ENCODE measurements around the gene MYO1D. TPM values are rescaled to one million over a fixed set of nuclear protein-coding genes. Genes with fewer than 3 reads are reported as not detected.
"Not testable (repeated sequence)": the region's sequence is repeated elsewhere in the genome, so short reads cannot be mapped to it uniquely, and the experiment has no call there.

The MYO1D gene
- polyA plus RNA-seq, 4 donors = 10.3 to 30.6 (median 27.6) TPM

DNA sequence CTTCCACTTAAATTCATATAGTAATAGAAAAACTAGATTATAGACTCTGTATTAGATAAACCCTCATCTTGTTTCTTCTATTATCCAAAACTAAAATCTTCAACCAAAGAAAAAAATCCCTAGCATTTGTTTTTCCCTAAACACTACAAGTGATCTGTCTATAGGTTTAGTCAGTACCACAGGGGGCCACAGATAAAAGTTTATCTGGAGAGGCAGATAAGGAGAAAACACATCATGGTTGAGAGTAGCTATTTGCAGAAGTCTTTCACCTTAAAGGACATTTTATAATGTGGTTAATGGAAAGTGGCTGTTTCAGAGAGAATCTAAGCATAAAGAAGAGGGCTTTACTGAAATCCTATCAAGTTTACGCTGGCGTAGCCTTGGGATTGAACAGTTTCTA lies 230.0 kb downstream of the MYO1D start:
- no peak for DNase-seq (ENCODE audit: low read depth in 4 of 4, low spot score in 3 of 4)

DNA sequence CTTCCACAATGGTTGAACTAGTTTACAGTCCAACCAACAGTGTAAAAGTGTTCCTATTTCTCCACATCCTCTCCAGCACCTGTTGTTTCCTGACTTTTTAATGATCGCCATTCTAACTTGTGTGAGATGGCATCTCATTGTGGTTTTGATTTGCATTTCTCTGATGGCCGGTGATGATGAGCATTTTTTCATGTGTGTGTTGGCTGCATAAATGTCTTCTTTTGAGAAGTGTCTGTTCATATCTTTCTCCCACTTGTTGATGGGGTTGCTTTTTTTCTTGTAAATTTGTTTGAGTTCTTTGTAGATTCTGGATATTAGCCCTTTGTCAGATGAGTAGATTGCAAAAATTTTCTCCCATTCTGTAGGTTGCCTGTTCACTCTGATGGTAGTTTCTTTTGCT lies 235.4 kb downstream of the MYO1D start:
- DNase-seq (ENCODE audit: low read depth in 4 of 4, low spot score in 3 of 4) = not testable (repeated sequence)

DNA sequence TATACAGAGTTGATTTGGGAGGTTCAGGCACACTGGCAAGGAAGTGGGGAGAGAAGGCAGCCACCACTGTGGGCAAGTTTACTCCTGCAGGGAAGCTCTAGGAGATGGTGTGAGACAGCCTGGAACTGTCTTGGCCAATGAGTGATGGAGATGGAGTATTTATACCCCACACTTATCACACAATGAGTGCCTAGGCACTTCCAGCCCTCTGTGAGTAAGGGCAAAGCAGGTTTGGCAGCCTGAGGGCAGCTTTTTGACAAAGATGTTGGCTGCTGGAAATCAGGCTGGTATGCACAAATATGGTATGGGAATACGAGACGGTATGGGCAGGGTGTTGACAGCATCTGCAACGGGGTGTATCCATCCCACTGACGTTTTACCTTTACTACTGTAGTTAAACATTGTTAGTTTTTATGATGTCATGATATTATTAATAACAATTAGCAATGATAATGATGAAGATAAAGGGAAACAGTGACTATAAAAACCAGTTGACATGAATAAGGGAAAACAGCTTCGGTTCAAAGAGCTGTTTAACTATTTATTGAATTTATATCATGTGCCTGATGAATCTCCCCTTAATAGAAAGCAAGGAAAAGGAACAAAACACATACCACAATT lies 240.2 kb downstream of the MYO1D start:
- DNase-seq (ENCODE audit: low read depth in 4 of 4, low spot score in 3 of 4) = no peak

DNA sequence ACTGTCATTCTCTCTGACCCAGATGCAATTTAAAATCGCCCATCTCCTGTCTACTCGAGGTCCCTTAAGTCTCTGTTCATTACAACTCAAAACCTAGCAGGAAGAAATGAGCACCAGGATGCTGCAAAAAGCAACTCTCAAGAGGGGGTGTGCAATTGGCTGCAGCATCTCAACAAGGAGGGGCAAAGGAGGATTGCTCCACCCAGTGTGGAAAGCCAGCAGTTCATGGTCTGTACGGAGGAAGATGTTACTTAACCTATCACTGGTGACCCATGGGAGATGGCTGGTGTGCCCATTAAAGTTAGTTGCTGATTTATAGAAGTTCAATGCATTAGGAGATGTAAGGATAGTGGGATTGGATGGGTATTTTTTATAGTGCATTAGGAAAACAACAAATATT lies 242.8 kb downstream of the MYO1D start:
- DNase-seq (ENCODE audit: low read depth in 4 of 4, low spot score in 3 of 4) = no peak

DNA sequence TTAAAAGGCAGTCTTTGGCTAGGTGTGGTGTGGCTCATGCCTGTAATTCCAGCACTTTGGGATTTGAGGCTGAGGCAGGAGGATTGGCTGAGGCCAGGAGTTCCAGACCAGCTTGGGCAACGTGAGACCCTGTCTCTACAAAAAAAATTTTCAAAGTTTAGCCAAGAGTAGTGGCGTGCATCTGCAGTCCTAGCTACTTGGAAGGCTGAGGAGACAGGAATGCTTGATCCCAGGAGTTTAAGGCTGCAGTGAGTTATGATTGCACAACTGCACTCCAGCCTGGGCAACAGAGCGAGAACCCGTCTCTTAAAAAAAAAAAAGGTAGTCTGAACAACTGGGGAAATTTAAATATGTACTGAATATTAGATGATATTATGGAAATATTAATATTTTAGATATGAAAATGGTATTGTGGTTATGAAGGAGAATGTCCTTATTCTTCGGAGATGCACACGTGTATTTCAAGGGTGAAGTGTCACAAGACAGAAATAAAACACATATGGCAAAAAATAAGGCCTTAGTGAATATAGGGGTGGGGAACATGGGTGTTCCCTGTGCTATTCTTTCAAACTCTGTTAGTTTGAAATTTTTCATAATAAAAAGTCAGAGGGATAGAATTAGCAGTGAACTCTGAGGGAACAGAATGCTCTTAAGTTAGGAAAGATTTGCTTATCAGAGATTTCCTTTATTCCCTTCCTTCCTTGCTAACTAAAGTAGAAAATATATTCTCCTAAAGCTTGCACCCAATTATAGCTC lies 245.4 kb downstream of the MYO1D start:
- no peak for DNase-seq (ENCODE audit: low read depth in 4 of 4, low spot score in 3 of 4)

DNA sequence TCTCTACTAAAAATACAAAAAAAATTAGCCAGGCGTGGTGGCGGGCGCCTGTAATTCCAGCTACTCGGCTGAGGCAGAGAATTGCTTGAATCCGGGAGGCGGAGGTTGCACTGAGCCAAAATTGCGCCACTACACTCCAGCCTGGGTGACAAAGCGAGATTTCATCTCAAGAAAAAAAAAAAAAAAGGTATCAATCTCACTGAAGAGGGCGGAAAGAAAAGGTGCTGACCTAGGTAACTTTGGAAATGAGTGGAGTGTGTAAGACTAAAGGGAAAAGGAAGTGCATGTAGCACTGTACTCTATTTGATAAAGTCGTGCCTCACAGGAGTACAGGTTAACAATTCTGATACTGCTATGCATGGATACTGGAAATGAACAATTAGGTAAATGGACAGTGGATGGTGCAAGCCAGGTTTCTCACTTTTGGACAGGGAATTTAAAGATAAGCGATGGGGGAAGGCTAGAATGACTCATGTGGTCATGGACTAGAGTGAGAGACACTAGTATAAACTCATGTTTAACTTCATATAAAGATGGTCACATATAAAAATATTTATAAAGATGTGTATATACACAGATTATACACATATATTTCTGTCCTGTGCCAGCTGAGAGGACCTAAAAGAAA lies 247.2 kb downstream of the MYO1D start:
- DNase-seq (ENCODE audit: low read depth in 4 of 4, low spot score in 3 of 4) = no peak

DNA sequence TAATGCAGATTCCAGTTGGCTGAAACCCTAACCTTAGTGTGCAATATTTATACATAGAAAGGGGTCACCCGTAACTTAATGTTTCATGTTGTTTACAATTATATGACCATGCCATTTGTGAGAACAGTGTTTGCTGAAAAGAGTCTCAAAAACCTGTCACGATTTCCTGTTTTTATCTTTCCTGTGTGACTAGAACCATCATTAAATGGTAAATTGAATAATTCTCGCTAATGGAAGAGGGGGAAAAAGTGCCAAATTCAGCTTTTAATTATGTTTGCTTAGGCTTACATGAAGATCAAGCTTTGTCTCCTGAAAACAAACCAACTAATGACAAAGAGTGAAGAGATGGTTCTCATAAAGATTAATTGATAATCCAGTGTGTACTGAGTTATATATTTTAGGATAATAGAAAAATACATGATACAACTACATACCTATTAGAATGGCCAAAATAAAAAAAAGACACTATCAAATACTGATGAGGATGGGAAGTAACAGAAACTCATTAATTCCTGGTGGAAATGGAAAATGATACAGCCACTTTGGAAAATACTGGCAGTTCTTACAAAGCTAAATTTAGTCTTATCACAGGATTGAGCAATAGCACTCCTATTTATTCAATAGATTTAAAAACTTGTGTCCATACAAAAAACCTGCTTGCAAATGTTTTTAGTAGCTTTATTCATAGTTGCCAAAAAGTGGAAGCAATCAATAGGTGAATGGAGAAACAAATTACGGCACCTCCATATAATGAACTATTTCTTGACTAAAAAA lies 248.5 kb downstream of the MYO1D start:
- DNase-seq (ENCODE audit: low read depth in 4 of 4, low spot score in 3 of 4) = no peak

DNA sequence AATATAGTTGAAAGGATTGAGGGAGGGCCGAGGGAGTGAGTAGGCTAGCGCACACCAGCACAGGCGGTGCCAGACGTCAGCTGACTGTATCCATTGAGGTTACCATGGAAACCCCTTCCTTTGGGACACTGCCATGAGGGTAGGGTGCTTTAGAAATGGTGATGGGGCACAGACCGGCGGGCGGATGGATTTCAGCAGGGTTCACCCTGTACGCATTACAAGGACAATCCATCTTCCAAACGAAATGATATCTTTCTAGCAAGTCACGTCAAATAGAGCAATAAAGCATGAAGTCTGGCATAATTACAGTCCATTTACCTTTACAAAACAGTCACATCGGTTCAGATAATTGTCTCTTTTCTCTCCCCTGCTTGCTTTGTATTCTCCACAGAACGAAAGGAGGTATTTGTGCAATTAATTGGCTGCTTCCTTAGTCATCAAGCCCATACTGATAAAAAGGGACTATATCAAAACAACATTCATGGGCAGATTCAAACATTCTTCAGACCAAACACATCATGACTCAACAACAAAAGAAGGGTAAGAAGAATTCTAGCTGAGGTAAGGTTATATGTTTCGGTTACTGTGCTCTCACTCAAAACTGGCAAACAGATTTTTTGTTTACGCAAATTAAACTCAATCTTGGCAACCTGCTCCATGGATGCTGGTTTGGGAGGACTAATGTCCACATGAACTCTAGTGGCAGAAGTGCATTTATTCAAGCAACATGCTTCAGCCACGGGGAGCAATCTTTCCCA lies 249.5 kb downstream of the MYO1D start:
- peak in 1 of 4 donors; percentile 4 for DNase-seq (ENCODE audit: low read depth in 4 of 4, low spot score in 3 of 4)

DNA sequence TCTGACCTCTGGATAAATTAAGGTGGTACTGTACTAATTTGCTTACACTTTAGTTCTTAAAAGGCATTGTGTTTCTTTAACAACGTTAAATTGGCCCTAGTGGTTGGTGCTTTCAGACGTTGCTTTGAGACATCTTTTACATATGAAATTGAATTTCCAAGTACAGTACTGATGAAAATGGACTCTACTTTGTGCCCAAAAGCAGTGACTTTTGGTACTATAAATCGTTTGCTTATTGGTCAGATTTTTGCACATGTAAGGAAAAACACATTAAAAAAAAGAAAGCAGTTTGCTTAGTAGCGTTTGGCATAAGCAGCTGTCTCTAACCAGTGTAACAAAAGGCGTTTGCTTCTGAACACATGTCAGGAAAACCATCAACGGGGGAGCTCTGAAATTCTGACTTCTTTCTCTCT lies 250.5 kb downstream of the MYO1D start:
- DNase-seq (ENCODE audit: low read depth in 4 of 4, low spot score in 3 of 4) = no peak

DNA sequence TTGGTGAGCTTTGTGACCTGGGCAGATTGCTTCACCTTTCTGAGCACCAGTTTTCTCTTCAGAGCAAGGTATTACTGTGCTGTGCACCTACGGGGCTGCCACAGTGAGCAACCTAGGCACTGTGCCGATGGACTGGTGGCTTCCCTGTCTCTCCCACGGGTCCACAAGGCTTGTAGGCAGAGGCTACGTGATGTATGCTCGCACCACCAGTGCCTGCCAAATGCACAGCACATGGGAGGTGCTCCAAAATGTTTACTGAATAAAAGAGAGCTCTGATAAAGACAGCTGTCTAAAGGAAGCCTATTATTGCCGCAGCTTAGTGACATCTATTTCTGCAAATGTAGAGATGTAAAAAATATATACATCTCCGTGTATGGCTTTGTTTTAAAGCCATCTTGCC lies 251.0 kb downstream of the MYO1D start:
- no peak for DNase-seq (ENCODE audit: low read depth in 4 of 4, low spot score in 3 of 4)

DNA sequence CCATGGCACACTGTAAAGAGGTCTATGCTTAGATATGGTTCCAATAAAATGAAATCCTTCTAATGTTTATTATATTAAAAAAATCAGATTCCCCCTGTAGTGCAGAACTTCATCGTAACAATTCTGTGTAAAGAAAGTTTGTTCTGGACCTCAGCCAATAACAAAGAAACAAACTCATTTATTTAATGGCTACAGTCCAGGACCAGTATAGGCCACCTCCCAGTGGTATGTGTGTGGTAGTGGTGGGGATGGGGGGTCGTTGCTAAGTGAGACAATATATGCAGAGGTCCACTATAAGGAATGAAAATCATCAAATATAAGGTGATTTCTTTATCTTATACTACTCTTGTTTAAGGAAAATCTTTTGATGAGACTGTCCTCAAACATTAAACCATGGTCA lies 253.7 kb downstream of the MYO1D start:
- no peak for DNase-seq (ENCODE audit: low read depth in 4 of 4, low spot score in 3 of 4)

DNA sequence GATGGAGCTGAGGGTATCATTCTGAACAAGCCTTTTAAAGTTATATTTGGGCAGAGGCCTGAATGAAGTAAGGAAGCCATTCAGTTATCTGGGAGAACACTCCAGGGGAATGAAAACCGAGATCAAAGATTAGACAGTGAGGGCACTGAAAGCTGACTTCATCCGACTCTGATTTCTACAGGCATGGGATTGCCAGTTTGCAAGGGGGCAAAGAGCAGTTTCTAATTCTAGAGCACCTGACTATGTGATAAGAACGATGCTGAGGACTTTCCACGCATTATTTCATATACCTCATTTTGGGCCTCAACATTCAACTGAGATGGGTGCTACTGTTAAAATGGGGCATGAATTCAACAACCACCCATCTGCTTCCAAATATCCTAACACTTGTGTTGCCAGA lies 254.4 kb downstream of the MYO1D start:
- no peak for DNase-seq (ENCODE audit: low read depth in 4 of 4, low spot score in 3 of 4)

DNA sequence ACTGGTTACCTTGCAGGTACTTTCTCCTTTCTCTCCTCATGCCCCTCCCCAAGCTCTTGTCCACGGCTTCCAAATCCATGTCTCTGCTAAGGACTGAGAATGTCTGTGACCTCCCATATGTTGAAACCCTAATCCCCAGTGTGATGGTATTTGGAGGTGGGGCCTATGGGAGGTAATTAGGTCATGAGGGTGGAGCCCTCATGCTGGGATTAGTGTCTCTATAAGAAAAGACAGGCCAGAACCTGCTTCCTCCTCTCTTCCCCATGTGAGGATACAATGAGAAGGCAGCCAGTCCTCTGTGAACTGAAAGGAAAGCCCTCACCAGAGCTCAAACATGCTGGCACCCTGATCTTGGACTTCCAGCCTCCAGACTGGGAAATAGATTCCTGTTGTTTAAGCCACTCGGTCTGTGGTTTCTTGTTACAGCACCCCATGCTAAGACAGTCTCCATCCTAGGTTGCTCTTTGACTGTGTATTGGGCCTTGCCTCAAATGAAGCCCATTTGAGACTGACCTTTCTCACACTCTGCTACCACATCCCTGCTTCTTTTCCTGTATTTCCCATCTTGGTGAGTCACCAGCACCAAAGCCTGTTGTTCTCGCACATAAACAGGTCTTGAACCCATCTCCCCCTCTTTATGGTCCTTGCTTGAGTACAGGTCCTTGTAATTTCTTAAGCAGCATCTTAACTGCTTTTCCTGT lies 255.2 kb downstream of the MYO1D start:
- DNase-seq (ENCODE audit: low read depth in 4 of 4, low spot score in 3 of 4) = no peak

DNA sequence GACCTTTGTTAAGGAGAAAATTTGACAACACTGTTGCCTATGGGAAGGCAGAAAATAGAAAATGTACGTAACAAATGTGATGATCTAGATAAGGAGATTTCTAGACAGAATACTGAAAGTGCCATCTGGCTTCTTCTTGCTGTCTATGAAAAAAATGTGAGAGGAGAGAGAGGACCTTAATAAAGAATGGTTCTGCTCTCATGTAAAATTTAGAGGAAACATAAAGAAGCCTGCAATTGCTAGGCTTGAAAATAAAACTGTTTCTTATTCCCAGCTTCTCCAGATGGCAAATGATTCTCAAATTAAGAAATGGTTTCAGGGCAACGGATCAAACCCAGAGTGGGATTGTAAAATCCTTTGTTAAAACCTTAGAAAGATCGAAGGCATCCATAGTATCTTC lies 261.6 kb downstream of the MYO1D start:
- no peak for DNase-seq (ENCODE audit: low read depth in 4 of 4, low spot score in 3 of 4)

DNA sequence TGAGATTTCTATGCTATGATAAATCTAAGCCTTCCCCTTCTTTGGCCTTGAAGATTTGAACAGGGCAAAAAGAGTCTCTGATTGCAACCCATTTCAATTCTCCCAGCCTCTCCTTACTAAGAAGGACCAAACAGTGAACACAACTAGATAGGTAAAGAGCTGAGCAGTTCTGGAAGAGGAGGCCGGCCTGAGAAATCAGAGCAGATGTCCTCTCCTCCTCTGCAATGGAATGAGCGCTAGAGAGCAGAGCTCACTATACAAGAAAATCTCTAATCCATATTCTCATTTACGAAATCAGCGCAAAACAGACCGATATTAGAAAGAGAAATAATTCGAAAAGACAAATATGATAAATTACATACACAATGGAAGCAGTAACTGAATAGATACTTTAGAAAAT lies 266.0 kb downstream of the MYO1D start:
- no peak for DNase-seq (ENCODE audit: low read depth in 4 of 4, low spot score in 3 of 4)

DNA sequence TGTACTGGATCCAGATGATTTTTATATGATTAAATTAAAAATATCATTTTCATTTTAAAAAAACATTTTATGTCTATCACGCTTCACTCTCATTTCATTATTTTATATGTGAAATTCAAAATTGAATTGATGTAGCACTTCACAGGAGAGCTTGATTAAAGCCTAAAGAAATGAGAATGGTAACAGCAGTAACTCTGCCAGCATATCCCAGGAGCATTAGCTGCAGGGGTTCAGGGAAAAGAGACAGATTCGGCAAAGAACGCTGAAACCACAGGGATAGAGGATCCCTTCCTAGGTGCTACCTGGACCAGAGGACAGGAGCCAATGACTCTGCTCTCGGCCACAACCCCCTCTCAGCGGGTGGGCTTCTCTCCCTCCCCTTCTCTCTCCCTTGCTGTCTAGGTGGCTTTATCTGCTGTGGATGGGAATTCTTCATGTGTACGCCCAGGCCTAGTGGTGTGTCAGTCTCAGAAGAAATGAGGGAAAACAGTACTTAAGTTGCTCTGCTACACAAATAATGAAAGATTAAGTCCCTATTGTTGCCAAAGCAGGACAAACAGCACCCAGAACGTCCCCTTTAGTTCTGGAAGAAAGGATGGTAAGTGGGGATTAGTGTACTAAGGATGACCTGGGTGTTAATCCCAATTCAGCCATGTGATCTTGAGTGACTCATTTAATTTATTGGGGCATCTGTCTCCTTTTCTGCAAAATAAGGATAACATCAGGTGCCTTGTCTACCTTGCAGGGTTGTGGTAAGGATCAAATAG lies 266.9 kb downstream of the MYO1D start:
- no peak for DNase-seq (ENCODE audit: low read depth in 4 of 4, low spot score in 3 of 4)

DNA sequence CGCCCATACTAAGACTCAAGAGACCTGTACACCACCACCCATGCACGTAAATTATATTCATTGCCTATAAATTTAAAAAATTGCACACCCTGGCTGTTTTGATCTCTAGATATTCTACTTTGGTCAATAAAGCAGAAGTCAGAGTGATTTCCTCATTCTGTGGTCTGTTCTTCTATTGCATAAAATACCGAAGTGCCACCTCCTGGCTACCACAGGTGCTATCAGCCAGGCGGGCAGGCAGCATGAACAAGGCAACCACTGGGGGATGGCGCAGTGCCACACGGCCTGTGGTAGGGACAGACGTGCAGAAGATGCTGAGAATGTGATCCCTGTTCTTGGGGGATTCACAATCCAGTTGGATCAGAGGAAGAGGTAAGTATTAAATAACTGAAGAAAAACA lies 267.8 kb downstream of the MYO1D start:
- DNase-seq (ENCODE audit: low read depth in 4 of 4, low spot score in 3 of 4) = no peak

DNA sequence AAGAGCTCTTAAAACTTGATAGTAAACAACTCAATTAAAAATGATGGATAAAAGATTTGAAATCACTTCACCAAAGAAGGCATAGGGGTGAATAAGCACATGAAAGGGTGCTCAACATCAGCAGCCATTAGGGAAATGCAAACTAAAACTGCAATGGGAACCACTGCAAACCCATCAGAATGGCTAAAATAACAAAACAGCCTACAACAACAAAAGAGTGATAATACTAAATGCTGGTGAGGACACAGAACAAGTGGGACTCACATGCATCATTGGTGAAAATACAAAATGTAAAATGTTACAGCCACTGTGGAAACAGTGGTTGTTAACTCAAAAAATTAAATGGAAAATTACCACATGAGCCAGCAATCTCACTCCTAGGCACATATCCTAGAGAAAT lies 268.7 kb downstream of the MYO1D start:
- DNase-seq (ENCODE audit: low read depth in 4 of 4, low spot score in 3 of 4) = no peak

DNA sequence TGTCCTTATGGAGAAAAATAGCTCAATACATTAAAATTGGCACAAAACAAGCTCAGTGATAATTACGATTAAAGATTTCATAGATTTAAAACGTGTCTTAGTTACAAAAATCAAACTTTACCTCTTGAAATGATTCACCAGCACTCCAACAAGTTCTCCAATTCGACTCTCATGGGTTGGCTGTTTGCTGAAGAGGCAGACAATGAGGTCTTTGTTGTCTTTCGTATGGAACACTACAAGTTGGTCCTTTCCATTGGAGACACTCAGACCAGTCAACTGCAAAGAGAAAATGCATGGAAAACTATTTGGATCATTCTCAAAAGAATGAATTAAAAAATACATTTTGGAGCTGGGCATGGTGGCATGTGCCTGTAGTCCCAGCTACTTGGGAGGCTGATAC lies 272.0 kb downstream of the MYO1D start:
- no peak for DNase-seq (ENCODE audit: low read depth in 4 of 4, low spot score in 3 of 4)

Measured in left renal pelvis (tissue), 4 donors.